GM12892 (cell line): ENCODE results near the gene PCSK1.

Experiments
- POLR2A ChIP-seq: IDR thresholded peaks from 2 replicates; pipeline ENCODE4 v1.6.1; 2011; ENCODE audit warnings: low read depth, low read length, control low read depth
- POLR2AphosphoS5 ChIP-seq: IDR thresholded peaks from 2 replicates; pipeline ENCODE4 v1.6.1; 2011; ENCODE audit warnings: low read depth, low read length, control low read depth
- TAF1 ChIP-seq: IDR thresholded peaks from 2 replicates; pipeline ENCODE4 v1.6.1; 2011; ENCODE audit warnings: low read depth, mild to moderate bottlenecking, control low read depth, low read length, borderline replicate concordance

DNA sequence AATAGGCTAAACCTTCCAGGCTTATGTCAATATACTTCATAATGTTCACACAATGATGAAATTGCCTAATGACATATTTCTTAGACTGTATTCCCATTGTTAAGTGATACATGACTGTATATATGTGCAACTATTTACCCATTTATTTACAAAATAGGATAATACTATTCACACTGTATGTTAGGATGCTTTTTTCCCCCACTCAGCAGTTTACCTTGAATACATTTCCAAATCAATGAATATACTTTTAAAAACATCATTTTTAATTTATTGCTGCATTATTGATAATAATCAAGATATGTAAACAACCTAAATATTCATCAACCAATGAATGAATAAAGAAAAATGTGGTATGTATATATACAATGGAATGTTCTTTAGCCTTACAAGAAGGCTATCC lies 55.5 kb downstream of the PCSK1 start:
- no peak for TF ChIP-seq POLR2AphosphoS5
- TF ChIP-seq POLR2A, result no peak
- TF ChIP-seq TAF1, result no peak
